Neural crest cell (in vitro differentiated cells): ENCODE data around the gene SNX13. TPM values are rescaled to one million over a fixed set of nuclear protein-coding genes. Genes with fewer than 3 reads are reported as not detected.

Source experiments
- DNase-seq: peaks from one replicate; pipeline ENCODE4 v3.0.0; 2021; ENCODE audit warnings: low read depth, mixed read lengths, low spot score
- H3K27ac Mint-ChIP-seq: one replicate; pipeline ENCODE4 v1.8.0; 2021; ENCODE audit warnings: mild to moderate bottlenecking, mixed read lengths; ENCODE audit not compliant: unreplicated experiment
- H3K27me3 Mint-ChIP-seq: 2 replicates; pipeline ENCODE4 v1.8.0; 2021; ENCODE audit warnings: low read depth, mild to moderate bottlenecking, mixed read lengths
- H3K36me3 Mint-ChIP-seq: 2 replicates; pipeline ENCODE4 v1.8.0; 2021; ENCODE audit warnings: low read depth, mild to moderate bottlenecking, mixed read lengths
- H3K4me1 Mint-ChIP-seq: 2 replicates; pipeline ENCODE4 v1.8.0; 2021; ENCODE audit warnings: mixed read lengths
- H3K4me3 Mint-ChIP-seq: one replicate; pipeline ENCODE4 v1.8.0; 2021; ENCODE audit warnings: mild to moderate bottlenecking, mixed read lengths
- H3K9me3 Mint-ChIP-seq: 2 replicates; pipeline ENCODE4 v1.8.0; 2021; ENCODE audit warnings: mixed read lengths
- total RNA-seq: library from RNA; stranded (reverse); gene quantifications from 2 replicates; pipeline ENCODE4 v1.2.1, GENCODE V29; 2021
- TF ChIP-seq, protein P1 (sequence below): fragments of 200-600 bp; sonication (generic); conservative IDR thresholded peaks from 2 replicates; pipeline ENCODE4 v1.5.0; 2021; ENCODE audit warnings: antibody characterized with exemption, mild to moderate bottlenecking

Gene SNX13
- total RNA-seq, 1 donor from 2014 or later: 35.4 TPM

DNA sequence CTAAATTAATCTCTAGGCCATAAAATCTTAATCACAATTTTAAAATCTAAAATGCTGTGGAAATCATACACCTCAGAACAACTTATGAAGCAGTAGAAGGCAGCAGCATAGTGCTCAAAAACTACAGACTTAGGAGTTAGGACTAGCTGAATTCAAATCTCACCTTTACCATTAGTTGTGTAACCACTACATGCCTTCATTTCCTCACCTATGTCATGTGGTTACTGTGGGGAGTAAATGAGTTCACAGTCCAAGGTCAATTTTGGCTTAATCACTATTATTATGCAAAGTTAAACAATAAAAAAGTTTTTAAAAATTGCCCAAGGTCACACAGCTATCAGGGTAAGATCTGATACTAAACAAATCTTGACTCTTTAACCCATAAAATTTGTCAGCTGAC lies 37.0 kb downstream of the SNX13 start:
- H3K27me3 Mint-ChIP-seq: no peaks in the 10 kb centered on the region
- H3K4me3 Mint-ChIP-seq: no peak overlapping the region
- no peak for DNase-seq
- H3K9me3 Mint-ChIP-seq: no peaks in the 10 kb centered on the region
- H3K4me1 Mint-ChIP-seq: peaks cover 11% of the 10 kb centered on the region
- TF ChIP-seq, protein P1, sequence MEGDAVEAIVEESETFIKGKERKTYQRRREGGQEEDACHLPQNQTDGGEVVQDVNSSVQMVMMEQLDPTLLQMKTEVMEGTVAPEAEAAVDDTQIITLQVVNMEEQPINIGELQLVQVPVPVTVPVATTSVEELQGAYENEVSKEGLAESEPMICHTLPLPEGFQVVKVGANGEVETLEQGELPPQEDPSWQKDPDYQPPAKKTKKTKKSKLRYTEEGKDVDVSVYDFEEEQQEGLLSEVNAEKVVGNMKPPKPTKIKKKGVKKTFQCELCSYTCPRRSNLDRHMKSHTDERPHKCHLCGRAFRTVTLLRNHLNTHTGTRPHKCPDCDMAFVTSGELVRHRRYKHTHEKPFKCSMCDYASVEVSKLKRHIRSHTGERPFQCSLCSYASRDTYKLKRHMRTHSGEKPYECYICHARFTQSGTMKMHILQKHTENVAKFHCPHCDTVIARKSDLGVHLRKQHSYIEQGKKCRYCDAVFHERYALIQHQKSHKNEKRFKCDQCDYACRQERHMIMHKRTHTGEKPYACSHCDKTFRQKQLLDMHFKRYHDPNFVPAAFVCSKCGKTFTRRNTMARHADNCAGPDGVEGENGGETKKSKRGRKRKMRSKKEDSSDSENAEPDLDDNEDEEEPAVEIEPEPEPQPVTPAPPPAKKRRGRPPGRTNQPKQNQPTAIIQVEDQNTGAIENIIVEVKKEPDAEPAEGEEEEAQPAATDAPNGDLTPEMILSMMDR: no peak
- peaks cover 3% of the 10 kb centered on the region for H3K36me3 Mint-ChIP-seq
- no peak overlapping the region for H3K27ac Mint-ChIP-seq

DNA sequence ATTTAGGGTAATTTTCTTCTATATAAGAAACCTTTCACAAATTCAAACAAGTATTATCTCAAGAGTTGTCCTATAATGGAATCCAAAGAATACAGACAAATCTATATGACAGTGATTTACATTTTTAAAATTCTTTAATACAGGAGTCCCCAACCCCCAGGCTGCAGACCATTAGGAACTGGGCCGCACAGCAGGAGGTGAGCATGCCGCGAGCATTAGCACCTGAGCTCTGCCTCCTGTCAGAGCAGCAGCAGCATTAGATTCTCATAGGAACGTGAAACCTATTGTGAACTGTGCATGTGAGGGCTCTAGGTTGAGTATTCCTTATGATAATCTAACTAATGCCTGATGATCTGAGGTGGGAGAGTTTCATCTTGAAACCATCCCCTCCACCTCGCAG lies 37.7 kb downstream of the SNX13 start:
- Mint-ChIP-seq H3K36me3 (no peaks in the 10 kb centered on the region), H3K9me3 (no peaks in the 10 kb centered on the region), H3K4me3 (no peak overlapping the region), H3K27me3 (no peaks in the 10 kb centered on the region), H3K27ac (no peak overlapping the region), H3K4me1 (peaks cover 15% of the 10 kb centered on the region)
- TF ChIP-seq, protein P1: no peak
- no peak for DNase-seq

GRCh38 chr7:17900464-17900863 lies 39.8 kb downstream of the SNX13 start:
- Mint-ChIP-seq H3K27ac (no peak overlapping the region), H3K4me1 (peaks cover 11% of the 10 kb centered on the region), H3K4me3 (no peak overlapping the region), H3K27me3 (no peaks in the 10 kb centered on the region), H3K36me3 (no peaks in the 10 kb centered on the region), H3K9me3 (no peaks in the 10 kb centered on the region)
- DNase-seq: no peak
- TF ChIP-seq, protein P1: no peak

DNA sequence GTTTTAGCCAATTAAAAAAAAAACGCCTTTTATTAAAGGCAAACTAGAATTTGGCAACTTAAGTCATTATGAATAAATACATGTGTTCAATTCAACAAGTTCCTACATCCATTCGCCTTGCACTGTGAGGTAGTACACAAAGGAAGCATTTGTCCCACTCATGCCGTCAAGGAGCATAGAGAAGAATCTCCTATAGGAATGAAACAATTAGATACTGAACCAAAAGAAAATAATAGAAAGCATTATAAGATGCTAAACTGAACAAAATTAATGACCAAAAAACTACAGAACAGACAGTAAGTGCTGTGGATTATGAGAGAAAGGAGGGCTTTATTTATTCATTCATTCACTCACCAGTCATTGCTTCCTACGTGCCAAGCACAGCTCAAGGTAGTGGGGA lies 42.2 kb downstream of the SNX13 start:
- H3K27me3 Mint-ChIP-seq: no peaks in the 10 kb centered on the region
- no peak for DNase-seq
- H3K27ac Mint-ChIP-seq: no peak overlapping the region
- no peak overlapping the region for H3K4me3 Mint-ChIP-seq
- H3K4me1 Mint-ChIP-seq: peaks cover 11% of the 10 kb centered on the region
- no peaks in the 10 kb centered on the region for H3K9me3 Mint-ChIP-seq
- H3K36me3 Mint-ChIP-seq: no peaks in the 10 kb centered on the region
- TF ChIP-seq, protein P1: no peak

- peaks cover 7% of the 10 kb centered on the region for H3K4me1 Mint-ChIP-seq
- H3K4me3 Mint-ChIP-seq: no peak overlapping the region
- no peak overlapping the region for H3K27ac Mint-ChIP-seq
- peaks cover 10% of the 10 kb centered on the region for H3K36me3 Mint-ChIP-seq
- H3K9me3 Mint-ChIP-seq: no peaks in the 10 kb centered on the region
- no peaks in the 10 kb centered on the region for H3K27me3 Mint-ChIP-seq
- TF ChIP-seq, protein P1: no peak
- no peak for DNase-seq
Observed at GRCh38 chr7:17887286-17887685, 53.0 kb downstream of the SNX13 start.

DNA sequence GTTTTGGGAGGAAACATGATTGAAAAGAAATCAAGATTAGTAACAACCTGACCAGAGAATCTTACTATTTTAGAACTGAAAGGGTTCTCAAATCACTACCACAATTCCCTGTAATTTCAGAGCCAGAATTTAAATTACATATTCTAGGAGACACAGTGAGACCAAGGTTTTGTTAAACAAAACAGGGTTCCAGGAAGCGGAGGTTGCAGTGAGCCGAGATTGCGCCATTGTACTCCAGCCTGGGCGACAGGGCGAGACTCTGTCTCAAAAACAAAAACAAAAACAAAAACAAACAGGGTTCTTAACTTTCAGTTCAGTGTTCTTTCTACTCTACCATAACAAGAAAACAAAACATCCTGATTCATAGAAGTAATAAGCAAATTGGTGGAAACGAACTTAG lies 57.6 kb downstream of the SNX13 start:
- Mint-ChIP-seq H3K27me3 (no peaks in the 10 kb centered on the region), H3K36me3 (peaks cover 28% of the 10 kb centered on the region), H3K27ac (no peak overlapping the region), H3K4me1 (peaks cover 24% of the 10 kb centered on the region), H3K4me3 (no peak overlapping the region), H3K9me3 (no peaks in the 10 kb centered on the region)
- DNase-seq: no peak
- TF ChIP-seq, protein P1: no peak
